Stimulated activated CD8-positive, alpha-beta memory T cell treated with anti-CD3 and anti-CD28 coated beads, Interleukin-2, amount 100 ng/mL, for 1 hour (primary cell): ENCODE measurements around the gene ARRB1.
A peak's percentile ranks its signal among the peaks of the same experiment; 100 is the strongest.

Source experiments
- DNase-seq, 2 donors: peaks; one replicate each; pipeline ENCODE4 v3.0.0-alpha.2; 2020; ENCODE audit warnings: low read depth in 2 of 2

The ARRB1 gene

DNA sequence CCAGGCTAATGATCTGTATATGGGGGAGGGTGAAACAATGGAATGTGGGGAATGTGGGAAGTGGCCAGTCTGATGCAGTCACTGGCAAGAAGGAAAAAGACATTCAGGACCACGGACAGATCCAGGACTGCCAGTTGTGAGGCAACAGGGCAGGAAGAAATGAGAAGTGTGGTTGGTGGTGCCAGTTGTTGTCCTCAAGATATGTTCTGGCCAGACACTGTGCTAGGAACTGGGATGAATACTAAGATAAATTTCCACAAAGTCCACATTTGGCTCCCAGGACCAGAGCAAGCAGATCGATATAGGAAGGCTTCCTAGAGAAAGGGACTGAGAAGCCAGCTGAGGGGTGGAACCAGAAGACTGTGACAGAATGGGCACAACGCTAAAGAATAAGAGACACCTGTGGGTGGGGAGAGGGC, 117.7 kb downstream of the ARRB1 start:
- DNase-seq: no peak

DNA sequence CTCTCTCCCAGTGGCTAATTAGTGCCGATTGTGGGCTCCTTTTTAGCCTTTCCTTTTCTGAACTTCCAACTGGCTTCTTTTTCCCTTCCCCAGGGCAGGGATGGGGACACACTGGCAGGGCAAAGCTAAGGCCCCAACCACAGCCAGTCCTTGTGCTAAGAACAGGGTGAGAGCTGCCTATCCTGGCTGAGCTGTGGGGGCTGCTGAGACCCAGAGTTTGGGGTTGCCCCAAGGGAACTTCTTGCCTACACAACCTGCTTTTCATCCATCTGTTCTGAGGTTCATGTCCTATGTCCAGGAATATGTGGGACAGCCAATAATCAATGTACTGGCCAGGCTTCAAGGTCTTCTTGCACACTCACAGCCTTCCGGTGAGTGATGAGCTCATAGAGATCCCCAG, 120.8 kb downstream of the ARRB1 start:
- no peak for DNase-seq

DNA sequence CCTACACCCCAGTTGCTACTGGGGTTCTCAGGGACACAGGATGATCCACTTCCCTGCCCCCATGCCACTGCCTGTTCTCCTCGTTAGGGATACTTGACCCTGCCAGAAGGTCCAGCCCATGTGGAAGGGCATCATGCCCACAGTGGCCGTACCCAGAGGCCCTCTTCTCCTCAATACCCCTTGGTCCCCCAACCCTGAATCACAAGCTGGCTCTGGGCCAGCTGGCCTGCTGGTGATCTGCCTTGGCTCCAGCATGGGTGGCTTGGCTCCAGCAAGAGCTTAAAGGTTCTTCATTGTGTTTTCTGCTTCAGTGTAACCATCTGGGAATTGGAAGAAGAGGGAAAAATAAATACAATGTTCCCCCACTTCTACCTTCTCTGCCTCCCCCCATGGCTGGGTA, 122.0 kb downstream of the ARRB1 start:
- DNase-seq: no peak

DNA sequence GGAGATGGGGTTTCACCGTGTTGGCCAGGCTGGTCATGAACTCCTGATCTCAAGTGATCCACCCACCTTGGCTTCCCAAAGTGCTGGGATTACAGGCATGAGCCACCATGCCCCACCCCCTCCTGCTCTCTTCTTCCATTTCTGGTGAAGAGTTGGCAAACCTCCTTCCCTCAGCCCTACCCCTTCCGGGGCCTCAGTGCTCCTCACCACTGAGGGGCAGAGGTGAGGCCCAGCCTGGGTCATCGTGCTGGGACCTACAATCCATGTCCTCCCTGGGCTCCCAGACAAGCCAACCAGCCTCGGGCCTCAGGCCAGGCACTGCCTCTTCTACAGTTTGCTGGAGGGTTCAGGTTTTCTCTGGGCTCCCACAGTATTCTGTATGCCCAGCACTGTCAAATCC, 125.7 kb downstream of the ARRB1 start:
- no peak for DNase-seq

DNA sequence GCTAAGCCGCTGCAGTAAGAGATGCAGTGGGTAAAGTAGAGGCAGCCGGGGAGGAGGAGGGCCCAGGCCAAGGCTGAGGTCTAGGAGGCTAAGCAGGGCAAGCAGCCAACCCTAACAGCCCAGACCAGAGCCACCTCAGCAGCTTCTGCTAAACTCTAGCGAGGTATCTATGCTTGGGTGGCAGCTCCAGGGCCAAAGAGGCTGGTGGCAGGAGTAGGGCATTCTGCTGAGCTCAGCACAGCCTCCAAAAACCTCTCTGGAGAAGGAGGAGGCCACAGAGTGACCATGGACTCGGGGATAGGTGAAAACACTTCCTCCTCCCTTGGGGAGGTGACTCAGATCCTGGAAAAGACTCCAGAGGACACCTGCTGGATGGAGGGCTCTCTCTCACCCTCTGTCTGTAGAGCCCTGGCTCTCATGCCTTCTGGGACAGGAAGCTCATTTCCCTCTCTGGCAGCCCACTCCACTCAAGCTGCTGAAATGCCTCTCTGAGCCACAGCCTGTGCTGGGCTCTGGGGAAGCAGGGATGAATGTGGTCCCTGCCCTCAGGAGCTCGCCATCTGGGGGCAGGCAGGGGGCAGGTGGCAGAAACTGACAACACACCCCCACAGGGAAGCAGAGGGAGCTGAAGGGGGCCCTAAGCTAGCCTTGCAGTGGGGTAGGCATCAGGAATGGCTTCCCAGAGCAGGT, 127.4 kb downstream of the ARRB1 start:
- no peak for DNase-seq

GRCh38 chr11:75219869-75220268, 131.6 kb downstream of the ARRB1 start:
- no peak for DNase-seq

- DNase-seq: no peak
Observed at GRCh38 chr11:75214843-75215242, 136.6 kb downstream of the ARRB1 start.

DNA sequence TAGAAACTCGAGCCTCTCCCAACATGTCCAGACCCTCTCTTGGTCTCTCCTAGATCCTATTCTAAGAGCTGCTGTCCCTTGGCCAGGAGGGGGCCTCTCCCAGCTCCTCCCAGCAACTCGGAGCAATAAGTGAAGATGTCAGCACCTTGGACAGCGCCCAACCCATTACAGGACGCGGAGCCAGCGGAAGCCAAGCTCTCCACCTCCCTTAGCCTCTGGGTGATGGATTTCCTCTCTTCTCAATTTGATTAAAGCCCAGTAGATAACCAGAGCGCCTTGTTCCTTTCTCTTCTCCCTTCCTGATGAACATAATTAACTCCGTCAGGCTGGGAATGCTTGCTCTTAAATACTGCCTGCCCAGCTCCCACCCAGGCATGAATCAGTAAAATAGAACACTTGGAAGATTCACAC, 137.0 kb downstream of the ARRB1 start:
- DNase-seq: peak; percentile 37 to 55
